K562 (cell line): ENCODE measurements around the gene SHISA6. TPM values are rescaled to one million over a fixed set of nuclear protein-coding genes. Genes with fewer than 3 reads are reported as not detected.

Experiments used
- ATAC-seq: fragments of 200-7000 bp; cut with Tn5 transposase; 3 replicates; pipeline ENCODE4 v1.9.1; 2020; ENCODE audit warnings: moderate library complexity
- BruUV-seq: library from RNA; stranded (reverse); fragments of 400-500 nt; replicated peaks from 2 replicates; lab custom pipeline; 2021; lab: Mats Ljungman, UMichigan
- CTCF ChIA-PET: fragments of 300-600 bp; formaldehyde crosslinking; extraction: SDS; loops from one replicate; lab custom pipeline; 2021; ENCODE audit warnings: low intra/inter-chr PET ratio; lab: Yijun Ruan, JAX
- POLR2A ChIA-PET: fragments of 300-600, 350-650 bp; sonication (Branson Sonifier 250); formaldehyde crosslinking; extraction: SDS; loops from one replicate; lab custom pipeline; 2021; ENCODE audit warnings: antibody characterized with exemption, inconsistent platforms; lab: Yijun Ruan, JAX
- DNase-seq, 4 experiments: peaks; one replicate each; pipeline versions ENCODE4 v3.0.0 to v3.0.0-alpha.2; 2011 to 2018; ENCODE audit warnings: low spot score in 3 of 4, mixed read lengths in 3 of 4; ENCODE audit errors: extremely low read depth in 1 of 4
- FAIRE-seq: peaks from 2 replicates; lab custom pipeline; 2011; peaks lifted over from hg19 to GRCh38; lab: Jason Lieb, UNC
- H2AFZ ChIP-seq: 2 replicates; pipeline ENCODE4 v1.6.0; 2011; ENCODE audit warnings: low read depth, low read length, control low read depth, inconsistent platforms
- H3K27ac ChIP-seq: fragments of 200-600 bp; 3 replicates; pipeline ENCODE4 v1.8.0; 2011; ENCODE audit warnings: low read depth, mild to moderate bottlenecking, control low read depth, inconsistent platforms, low read length, moderate library complexity, mixed read lengths; ENCODE audit errors: extremely low read depth
- H3K27me3 ChIP-seq, 2 experiments: fragments of 300-600 bp in 1 of 2; 2 replicates in 1 of 2; 3 replicates in 1 of 2; pipeline versions ENCODE4 v1.6.0 to v1.8.0; 2011; ENCODE audit warnings: inconsistent platforms in 2 of 2, low read length in 2 of 2, mild to moderate bottlenecking in 1 of 2, mixed read lengths in 1 of 2, moderate library complexity in 1 of 2; ENCODE audit not compliant: control insufficient read depth in 2 of 2, insufficient read depth in 2 of 2
- H3K36me3 ChIP-seq: fragments of 300-600 bp; 3 replicates; pipeline ENCODE4 v1.8.0; 2011; ENCODE audit warnings: mild to moderate bottlenecking, low read length, inconsistent platforms; ENCODE audit not compliant: control insufficient read depth, insufficient read depth
- H3K4me1 ChIP-seq, 2 experiments: fragments of 200-600 bp in 1 of 2; replicated peaks in 1 of 2; 2 replicates in 1 of 2; 3 replicates in 1 of 2; pipeline versions ENCODE4 v1.5.1 to v1.8.0; 2011; ENCODE audit warnings: inconsistent platforms in 2 of 2, low read length in 2 of 2, mild to moderate bottlenecking in 1 of 2, mixed read lengths in 1 of 2, moderate library complexity in 1 of 2; ENCODE audit not compliant: control insufficient read depth in 2 of 2, insufficient read depth in 2 of 2
- H3K4me2 ChIP-seq: 2 replicates; pipeline ENCODE4 v1.6.1; 2011; ENCODE audit warnings: low read length, control low read depth, inconsistent platforms, mixed read lengths; ENCODE audit not compliant: insufficient read depth
- H3K4me3 ChIP-seq: fragments of 200-600 bp; sonication (generic), shearing (Covaris generic); 2 replicates; pipeline ENCODE4 v1.5.1; 2016; ENCODE audit warnings: control low read depth, inconsistent platforms
- H3K79me2 ChIP-seq: fragments of 200-600 bp; 3 replicates; pipeline ENCODE4 v1.8.0; 2011; ENCODE audit warnings: low read length, inconsistent platforms; ENCODE audit not compliant: control insufficient read depth, insufficient read depth
- H3K9ac ChIP-seq, 2 experiments: 2 replicates each; pipeline versions ENCODE4 v1.6.0 to v1.6.1; 2011; ENCODE audit warnings: low read depth in 2 of 2, low read length in 2 of 2, control low read depth in 1 of 2, inconsistent platforms in 1 of 2, mild to moderate bottlenecking in 1 of 2, mixed read lengths in 1 of 2; ENCODE audit not compliant: insufficient read depth in 1 of 2
- H3K9me1 ChIP-seq: one replicate; pipeline ENCODE4 v1.6.0; 2011; ENCODE audit warnings: inconsistent platforms, mild to moderate bottlenecking, low read length, moderate library complexity; ENCODE audit not compliant: control insufficient read depth, insufficient read depth
- H3K9me3 ChIP-seq: replicated peaks from 2 replicates; pipeline ENCODE4 v1.5.1; 2011; ENCODE audit warnings: low read depth, low read length, inconsistent platforms; ENCODE audit not compliant: control insufficient read depth, insufficient read depth
- H4K20me1 ChIP-seq: replicated peaks from 2 replicates; pipeline ENCODE4 v1.6.1; 2011; ENCODE audit warnings: low read length, inconsistent platforms, mixed read lengths; ENCODE audit not compliant: control insufficient read depth, insufficient read depth
- FUS ChIP-seq: fragments of 200-400 bp; formaldehyde crosslinking; optimal IDR thresholded peaks from 2 replicates; pipeline ENCODE3; 2017; ENCODE audit warnings: low read depth, low read length
- GATAD2B ChIP-seq: fragments of 450-650 bp; IDR thresholded peaks from 2 replicates; pipeline ENCODE4 v1.6.1; 2017; ENCODE audit warnings: mild to moderate bottlenecking, borderline replicate concordance
- HNRNPUL1 ChIP-seq: fragments of 200-400 bp; formaldehyde crosslinking; IDR thresholded peaks from 2 replicates; pipeline ENCODE4 v1.6.1; 2017; ENCODE audit warnings: low read length
- HOXB6 ChIP-seq: fragments of 250-450 bp; sonication (Bioruptor Pico); IDR thresholded peaks from 2 replicates; pipeline ENCODE4 v1.5.1; 2022; ENCODE audit warnings: mild to moderate bottlenecking, borderline replicate concordance
- MAFF ChIP-seq: IDR thresholded peaks from 2 replicates; pipeline ENCODE4 v1.6.1; 2012; ENCODE audit warnings: low read length, improper control_type of control experiment
- PHTF2 ChIP-seq: fragments of 250-450 bp; sonication (Bioruptor Pico); IDR thresholded peaks from 2 replicates; pipeline ENCODE4 v1.5.0; 2021; ENCODE audit warnings: mild to moderate bottlenecking
- ZBED1 ChIP-seq: IDR thresholded peaks from 2 replicates; pipeline ENCODE4 v1.6.1; 2014
- ZNF12 ChIP-seq: sonication (generic); formaldehyde crosslinking; IDR thresholded peaks from 2 replicates; pipeline ENCODE4 v1.4.0; 2020; ENCODE audit warnings: mild to moderate bottlenecking, missing genetic modification reagents
- ZNF436 ChIP-seq: fragments of 250-450, 450-650 bp; sonication (Bioruptor Pico); formaldehyde crosslinking; IDR thresholded peaks from 2 replicates; pipeline ENCODE4 v1.7.0; 2020; ENCODE audit warnings: mild to moderate bottlenecking
- WGBS: fragments of 100-300 bp; shearing (Covaris generic); methylation state at CpG from one replicate; pipeline ENCODE4 v1.1.6; 2016; ENCODE audit warnings: low coverage, mixed read lengths; ENCODE audit not compliant: insufficient coverage; ENCODE audit errors: missing lambda C conversion rate; 5-methylcytosine and 5-hydroxymethylcytosine counted together
- in situ Hi-C: fragments of 300-500 bp; cut with MboI; formaldehyde crosslinking; loops from 4 replicates; pipeline ENCODE4 v1.15.0; 2018; ENCODE audit warnings: inconsistent platforms, mixed read lengths
- intact Hi-C: fragments of 100-400 bp; cut with micrococcal nuclease; formaldehyde crosslinking; loops from 2 replicates; pipeline ENCODE4 v1.14.2; 2022
- polyA plus RNA-seq, 8 experiments: library from polyadenylated mRNA; depleted of rRNA in 4 of 8; stranded (reverse) in 5 of 8; unstranded in 3 of 8; fragments of >200 nt; fragmentation: Nextera tagmentation in 2 of 8; fragmentation: Illumina TruSeq in 1 of 8; extraction: Ambion mirVana in 2 of 8; extraction: Trizol in 1 of 8; gene quantifications; 2 replicates each; pipeline versions ENCODE4 v1.2.1 to v1.2.3, GENCODE V29; 2011 to 2014; ENCODE audit warnings: inconsistent platforms in 1 of 8, missing spikeins in 1 of 8
- total RNA-seq, 7 experiments: library from RNA; depleted of rRNA in 6 of 7; stranded (reverse); fragments of >200 nt in 6 of 7; fragmentation: Illumina TruSeq in 2 of 7; extraction: Trizol in 2 of 7; gene quantifications; 2 replicates each; pipeline versions ENCODE4 v1.2.1 to v1.2.3, GENCODE V29; 2011 to 2021; ENCODE audit warnings: low replicate concordance in 1 of 7
- TF ChIP-seq, protein P1 (sequence below): sonication (generic); formaldehyde crosslinking; IDR thresholded peaks from 2 replicates; pipeline ENCODE4 v1.8.0; 2022; ENCODE audit warnings: mild to moderate bottlenecking, missing genetic modification reagents
- TF ChIP-seq, protein P2 (sequence below), 2 experiments: fragments of 450-650 bp; conservative IDR thresholded peaks; 2 replicates each; pipeline ENCODE4 v1.6.1; 2017; ENCODE audit warnings: mild to moderate bottlenecking in 2 of 2, moderate library complexity in 2 of 2
- TF ChIP-seq, protein P3 (sequence below): fragments of 250-450 bp; sonication (Bioruptor Pico); IDR thresholded peaks from 2 replicates; pipeline ENCODE4 v1.5.0; 2020; ENCODE audit warnings: mild to moderate bottlenecking
- TF ChIP-seq, protein P4 (sequence below): fragments of 450-650 bp; conservative IDR thresholded peaks from 2 replicates; pipeline ENCODE4 v1.6.1; 2016; ENCODE audit warnings: missing genetic modification characterization, low read depth, mild to moderate bottlenecking, control low read depth, missing compliant biosample characterization

The SHISA6 gene
- total and polyA plus RNA-seq, 9 of the 15 experiments (the other 6 are each of a cell fraction or from before 2014, with no cell fraction given) = not detected

DNA sequence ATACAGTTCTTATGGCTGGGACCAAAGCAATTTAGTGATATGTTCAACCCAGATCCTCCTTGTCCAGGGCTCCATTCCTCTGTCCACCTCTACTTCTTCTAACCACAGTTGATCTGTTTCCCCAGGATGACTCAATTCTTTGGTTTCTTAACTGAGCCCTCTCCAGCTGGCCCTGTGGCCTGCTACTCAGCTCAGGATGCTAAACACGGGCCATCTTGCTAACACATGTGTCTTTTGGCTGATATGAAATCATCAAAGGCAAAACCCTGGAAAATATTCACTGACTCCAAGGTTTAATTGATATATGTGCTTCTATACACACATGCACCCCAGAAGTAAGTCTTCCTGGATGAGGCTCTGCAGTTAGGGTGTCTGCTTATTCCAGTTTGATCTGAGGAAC is 43.8 kb downstream of the SHISA6 start:
- H3K27ac ChIP-seq = no peak overlapping the region
- no peaks in the 10 kb centered on the region for H3K36me3 ChIP-seq
- no peak overlapping the region for H3K9ac ChIP-seq
- no peaks in the 10 kb centered on the region for H4K20me1 ChIP-seq
- no peaks in the 10 kb centered on the region for H3K9me3 ChIP-seq
- H3K4me2 ChIP-seq = no peak overlapping the region
- H3K9me1 ChIP-seq = no peaks in the 10 kb centered on the region
- no peaks in the 10 kb centered on the region for H3K79me2 ChIP-seq
- H3K4me3 ChIP-seq = no peak overlapping the region
- CTCF ChIA-PET = no interaction called here
- no peak for ATAC-seq
- H2AFZ ChIP-seq = no peak overlapping the region
- DNase-seq = no peak
- in situ Hi-C loops = no loop called here
- no TSS peak for BruUV-seq
- no peaks in the 10 kb centered on the region for H3K4me1 ChIP-seq
- POLR2A ChIA-PET = interaction anchor here (0.6 kb wide), 1 partner anchor 13 kb away, joined by 3 read pairs; no protein-coding TSS in a partner anchor
- FAIRE-seq = no peak
- intact Hi-C loops = no loop called here
- H3K27me3 ChIP-seq = no peaks in the 10 kb centered on the region
- 0% methylated on average over 1 of the region's 1 CpG for WGBS
- TF ChIP-seq PHTF2 (CRISPR knock-in tag) (no peak), GATAD2B (no peak), ZBED1 (no peak)
- TF ChIP-seq, protein P1, sequence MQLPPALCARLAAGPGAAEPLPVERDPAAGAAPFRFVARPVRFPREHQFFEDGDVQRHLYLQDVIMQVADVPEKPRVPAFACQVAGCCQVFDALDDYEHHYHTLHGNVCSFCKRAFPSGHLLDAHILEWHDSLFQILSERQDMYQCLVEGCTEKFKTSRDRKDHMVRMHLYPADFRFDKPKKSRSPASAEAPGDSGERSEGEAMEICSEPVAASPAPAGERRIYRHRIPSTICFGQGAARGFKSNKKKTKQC (CRISPR knock-in tag) = no peak

DNA sequence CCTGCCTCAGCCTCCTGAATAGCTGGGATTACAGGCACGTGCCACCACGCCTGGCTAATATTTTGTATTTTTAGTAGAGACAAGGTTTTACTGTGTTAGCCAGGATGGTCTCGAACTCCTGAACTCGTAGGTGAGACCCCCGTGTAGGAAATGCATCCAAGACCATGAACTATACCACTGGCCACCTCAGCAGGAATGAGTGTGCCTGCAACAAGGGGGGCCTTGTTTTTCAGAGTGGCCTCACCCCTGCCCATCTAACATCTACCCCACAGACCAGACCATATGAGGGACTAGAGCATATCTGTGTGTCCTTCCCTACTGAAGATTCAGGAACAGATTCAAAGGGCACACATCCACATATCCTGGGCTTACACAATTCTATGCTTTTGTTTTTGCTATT is 44.9 kb downstream of the SHISA6 start:
- H4K20me1 ChIP-seq = no peaks in the 10 kb centered on the region
- FAIRE-seq (no peak), DNase-seq (no peak), ATAC-seq (no peak)
- no peak overlapping the region for H3K27ac ChIP-seq
- H3K4me1 ChIP-seq = no peaks in the 10 kb centered on the region
- ChIA-PET POLR2A (no interaction called here), CTCF (no interaction called here)
- BruUV-seq = no TSS peak
- 0% methylated on average over 2 of the region's 5 CpGs for WGBS
- no peak overlapping the region for H3K9ac ChIP-seq
- no peak overlapping the region for H3K4me3 ChIP-seq
- H3K9me3 ChIP-seq = no peaks in the 10 kb centered on the region
- no peaks in the 10 kb centered on the region for H3K36me3 ChIP-seq
- H3K9me1 ChIP-seq = no peaks in the 10 kb centered on the region
- in situ Hi-C loops (no loop called here), intact Hi-C loops (no loop called here)
- no peak overlapping the region for H3K4me2 ChIP-seq
- no peaks in the 10 kb centered on the region for H3K79me2 ChIP-seq
- H3K27me3 ChIP-seq = no peaks in the 10 kb centered on the region
- H2AFZ ChIP-seq = no peak overlapping the region
- TF ChIP-seq ZNF12 (CRISPR knock-in tag) (no peak), HNRNPUL1 (no peak), FUS (no peak), HOXB6 (CRISPR knock-in tag) (no peak), MAFF (no peak), ZNF436 (no peak)
- TF ChIP-seq, protein P2, sequence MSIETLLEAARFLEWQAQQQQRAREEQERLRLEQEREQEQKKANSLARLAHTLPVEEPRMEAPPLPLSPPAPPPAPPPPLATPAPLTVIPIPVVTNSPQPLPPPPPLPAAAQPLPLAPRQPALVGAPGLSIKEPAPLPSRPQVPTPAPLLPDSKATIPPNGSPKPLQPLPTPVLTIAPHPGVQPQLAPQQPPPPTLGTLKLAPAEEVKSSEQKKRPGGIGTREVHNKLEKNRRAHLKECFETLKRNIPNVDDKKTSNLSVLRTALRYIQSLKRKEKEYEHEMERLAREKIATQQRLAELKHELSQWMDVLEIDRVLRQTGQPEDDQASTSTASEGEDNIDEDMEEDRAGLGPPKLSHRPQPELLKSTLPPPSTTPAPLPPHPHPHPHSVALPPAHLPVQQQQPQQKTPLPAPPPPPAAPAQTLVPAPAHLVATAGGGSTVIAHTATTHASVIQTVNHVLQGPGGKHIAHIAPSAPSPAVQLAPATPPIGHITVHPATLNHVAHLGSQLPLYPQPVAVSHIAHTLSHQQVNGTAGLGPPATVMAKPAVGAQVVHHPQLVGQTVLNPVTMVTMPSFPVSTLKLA (conservative IDR thresholded peaks at IDR 0.05) = no peak
- TF ChIP-seq, protein P3, sequence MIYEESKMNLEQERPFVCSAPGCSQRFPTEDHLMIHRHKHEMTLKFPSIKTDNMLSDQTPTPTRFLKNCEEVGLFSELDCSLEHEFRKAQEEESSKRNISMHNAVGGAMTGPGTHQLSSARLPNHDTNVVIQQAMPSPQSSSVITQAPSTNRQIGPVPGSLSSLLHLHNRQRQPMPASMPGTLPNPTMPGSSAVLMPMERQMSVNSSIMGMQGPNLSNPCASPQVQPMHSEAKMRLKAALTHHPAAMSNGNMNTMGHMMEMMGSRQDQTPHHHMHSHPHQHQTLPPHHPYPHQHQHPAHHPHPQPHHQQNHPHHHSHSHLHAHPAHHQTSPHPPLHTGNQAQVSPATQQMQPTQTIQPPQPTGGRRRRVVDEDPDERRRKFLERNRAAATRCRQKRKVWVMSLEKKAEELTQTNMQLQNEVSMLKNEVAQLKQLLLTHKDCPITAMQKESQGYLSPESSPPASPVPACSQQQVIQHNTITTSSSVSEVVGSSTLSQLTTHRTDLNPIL (CRISPR knock-in tag) = no peak
- TF ChIP-seq, protein P4, sequence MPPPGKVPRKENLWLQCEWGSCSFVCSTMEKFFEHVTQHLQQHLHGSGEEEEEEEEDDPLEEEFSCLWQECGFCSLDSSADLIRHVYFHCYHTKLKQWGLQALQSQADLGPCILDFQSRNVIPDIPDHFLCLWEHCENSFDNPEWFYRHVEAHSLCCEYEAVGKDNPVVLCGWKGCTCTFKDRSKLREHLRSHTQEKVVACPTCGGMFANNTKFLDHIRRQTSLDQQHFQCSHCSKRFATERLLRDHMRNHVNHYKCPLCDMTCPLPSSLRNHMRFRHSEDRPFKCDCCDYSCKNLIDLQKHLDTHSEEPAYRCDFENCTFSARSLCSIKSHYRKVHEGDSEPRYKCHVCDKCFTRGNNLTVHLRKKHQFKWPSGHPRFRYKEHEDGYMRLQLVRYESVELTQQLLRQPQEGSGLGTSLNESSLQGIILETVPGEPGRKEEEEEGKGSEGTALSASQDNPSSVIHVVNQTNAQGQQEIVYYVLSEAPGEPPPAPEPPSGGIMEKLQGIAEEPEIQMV (tag) = no peak
